NK-92 (cell line): ENCODE results near the gene DENND6B.

Source experiments
- DNase-seq: peaks from one replicate; lab custom pipeline; 2025; ENCODE audit not compliant: unreplicated experiment; lab: John Stamatoyannopoulos, UW

DENND6B gene

DNA sequence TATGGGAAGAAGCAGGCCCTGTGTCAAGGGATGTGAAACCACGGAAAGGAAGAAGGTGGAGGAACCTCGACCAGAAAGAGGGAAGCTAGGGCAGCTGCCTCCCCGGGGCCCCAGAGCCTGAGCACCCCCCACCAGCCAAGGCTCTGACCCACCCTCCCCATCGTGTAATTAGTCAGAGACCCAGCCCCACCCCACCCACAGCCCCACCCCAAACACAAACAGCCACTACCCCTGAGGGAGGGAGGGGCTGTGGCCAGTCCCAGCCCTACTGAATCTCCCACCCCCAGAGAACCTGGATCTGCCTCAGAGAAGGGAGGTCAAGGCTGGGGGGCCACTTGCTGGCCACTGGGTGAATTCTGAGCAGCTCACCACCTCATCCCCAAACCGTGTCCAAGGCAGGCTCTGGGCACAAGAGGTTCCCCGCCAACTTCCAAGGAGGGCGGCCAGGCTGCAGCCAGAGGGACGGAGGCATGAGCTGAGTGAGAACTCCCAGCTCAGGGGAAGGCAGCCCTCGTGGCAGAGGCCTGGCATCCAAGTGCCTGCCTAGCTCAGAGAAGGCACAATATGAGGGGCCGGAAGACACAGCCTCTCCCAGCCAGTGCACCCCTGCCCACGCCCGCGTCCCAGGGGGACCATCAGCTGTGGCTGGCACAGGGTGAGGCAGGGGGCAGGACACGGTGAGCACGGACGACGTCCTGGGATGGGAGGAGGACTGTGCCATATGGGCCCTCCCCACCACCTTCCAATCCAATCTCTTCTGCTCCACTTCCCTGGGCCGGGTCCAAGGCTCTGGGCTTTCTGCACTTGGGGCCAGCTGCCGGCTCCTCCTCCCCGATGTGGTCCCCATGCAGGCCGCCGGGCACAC is 22.1 kb downstream of the DENND6B start:
- no peak for DNase-seq

DNA sequence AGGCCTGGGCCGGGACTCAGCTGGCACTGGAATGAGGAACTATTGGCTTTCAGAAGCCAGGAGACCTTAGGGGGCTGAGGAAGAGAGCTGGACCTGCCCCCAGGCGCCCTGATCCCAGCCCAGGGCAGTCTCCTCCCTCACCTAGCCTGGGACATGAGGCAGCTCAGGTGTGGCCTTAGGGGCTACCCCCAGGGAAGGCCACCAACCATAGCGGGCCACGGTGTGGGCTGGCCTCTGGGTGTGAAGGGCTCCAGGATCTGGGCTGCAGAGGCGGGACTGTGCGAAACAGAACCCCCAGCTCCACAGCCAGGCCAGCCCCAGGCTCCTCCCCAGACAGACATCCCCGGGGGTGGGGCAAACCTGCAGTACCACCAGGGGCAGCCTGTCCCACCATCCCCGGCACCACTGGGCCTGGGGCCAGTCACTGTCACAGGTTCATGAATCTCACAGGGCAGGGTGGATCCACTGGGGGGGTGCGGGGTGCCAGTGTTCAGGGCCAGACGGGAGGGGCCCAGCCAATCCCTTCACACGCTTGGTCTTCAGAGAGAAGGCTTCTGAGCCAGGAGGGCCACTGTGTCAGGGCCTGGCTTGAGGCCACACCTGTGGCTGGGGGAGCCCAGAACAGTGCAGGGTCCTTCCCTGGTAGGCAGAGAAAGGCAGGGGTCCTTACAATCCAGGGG is 22.8 kb downstream of the DENND6B start:
- no peak for DNase-seq

DNA sequence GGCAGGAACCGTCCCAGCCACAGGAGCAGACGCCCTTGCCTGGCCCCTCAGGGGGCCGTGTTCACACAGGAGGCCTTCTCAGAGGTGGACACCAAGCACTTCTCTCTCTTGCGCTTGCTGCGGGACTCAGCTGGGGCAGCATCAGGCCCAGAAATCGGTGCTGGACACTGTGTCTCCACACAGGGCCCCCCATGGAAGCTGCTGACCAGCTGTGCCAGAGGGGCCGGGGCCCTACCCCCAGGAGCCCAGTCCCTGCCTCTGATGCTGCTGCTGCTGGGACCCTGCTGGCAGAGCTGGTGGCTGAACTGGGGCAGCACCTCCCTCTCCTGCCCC is 23.3 kb downstream of the DENND6B start:
- DNase-seq: no peak

GRCh38 chr22:50302564-50302963 is 24.2 kb downstream of the DENND6B start:
- DNase-seq: no peak

- DNase-seq: no peak
These were observed 24.7 kb downstream of the DENND6B start for GRCh38 chr22:50302041-50302541.

- DNase-seq: no peak
These were observed 25.2 kb downstream of the DENND6B start for GRCh38 chr22:50301581-50301991.

DNA sequence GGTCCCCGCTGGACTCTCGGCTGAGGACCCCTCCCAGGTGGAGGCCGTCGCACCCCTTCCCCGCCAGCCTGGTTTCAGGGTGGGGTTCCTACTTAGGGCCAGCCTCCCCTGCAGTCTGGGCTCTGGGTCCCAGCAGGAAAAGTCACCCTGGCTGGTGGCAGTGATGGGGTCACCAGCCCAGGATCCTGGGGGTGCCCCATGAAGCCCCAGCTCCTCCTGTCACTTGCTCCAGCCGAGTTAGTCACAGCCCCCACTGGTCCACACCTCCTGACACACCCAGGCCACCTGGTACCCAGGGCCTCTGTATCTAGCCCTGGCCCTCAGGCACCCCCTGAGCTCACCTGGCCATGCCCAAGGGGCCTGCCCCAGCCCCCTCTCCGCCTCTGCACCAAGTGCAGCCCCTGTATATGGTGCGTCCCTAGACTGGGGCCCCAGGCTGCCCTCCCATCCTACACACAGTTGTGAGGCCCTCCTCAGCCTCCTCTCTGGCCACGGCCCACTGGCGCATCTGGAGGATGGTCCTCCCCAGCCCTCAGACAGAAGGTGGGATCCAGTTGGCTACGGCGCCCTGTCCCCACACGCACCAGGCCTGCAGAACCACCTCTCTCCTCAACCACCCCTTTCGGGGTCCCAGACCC is 26.1 kb downstream of the DENND6B start:
- no peak for DNase-seq

GRCh38 chr22:50299785-50300619 is 26.8 kb downstream of the DENND6B start:
- no peak for DNase-seq

DNA sequence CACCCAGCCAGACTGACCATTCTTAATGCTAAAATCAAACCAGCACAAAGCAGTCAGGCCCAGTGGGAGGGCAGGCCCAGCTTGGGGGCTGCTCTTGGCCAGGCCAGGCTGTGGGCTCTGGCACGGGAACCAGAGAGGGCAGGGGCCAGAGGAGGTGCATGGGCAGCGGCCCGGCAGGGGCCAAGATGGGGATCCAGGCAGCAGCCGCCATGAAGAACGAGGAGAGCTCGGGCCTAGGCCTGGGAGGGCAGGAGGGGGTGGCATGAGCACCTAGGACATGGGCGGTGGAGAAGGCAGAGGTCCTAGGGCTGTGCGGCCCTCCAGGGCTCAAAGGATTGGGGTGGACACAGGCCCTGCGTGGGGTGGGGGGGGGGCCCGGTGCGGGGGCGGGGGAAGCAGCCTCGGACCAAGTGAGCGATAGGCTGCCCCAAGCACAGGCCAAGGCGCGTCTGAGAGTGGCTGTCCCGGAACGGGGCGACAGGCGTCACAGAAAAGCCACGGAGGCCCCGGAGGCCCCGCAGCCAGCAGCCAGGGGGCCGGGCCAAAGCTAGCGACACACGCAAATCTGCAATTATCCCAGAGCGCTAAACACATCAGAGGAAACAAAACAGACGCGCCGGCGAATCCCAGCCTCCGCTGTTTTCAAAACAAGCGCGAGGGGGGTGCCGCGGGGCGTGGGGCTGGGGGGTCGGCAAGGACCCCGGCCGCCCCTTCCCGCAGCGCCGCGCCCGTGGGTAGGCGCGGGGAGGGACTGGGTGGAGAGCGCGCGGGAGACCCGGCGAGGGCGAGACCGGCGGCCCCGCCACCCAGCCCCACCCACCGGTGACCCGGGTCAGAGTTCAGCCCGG is 27.7 kb downstream of the DENND6B start:
- DNase-seq: no peak

- no peak for DNase-seq
These were observed 28.6 kb downstream of the DENND6B start for GRCh38 chr22:50298266-50298637.

DNA sequence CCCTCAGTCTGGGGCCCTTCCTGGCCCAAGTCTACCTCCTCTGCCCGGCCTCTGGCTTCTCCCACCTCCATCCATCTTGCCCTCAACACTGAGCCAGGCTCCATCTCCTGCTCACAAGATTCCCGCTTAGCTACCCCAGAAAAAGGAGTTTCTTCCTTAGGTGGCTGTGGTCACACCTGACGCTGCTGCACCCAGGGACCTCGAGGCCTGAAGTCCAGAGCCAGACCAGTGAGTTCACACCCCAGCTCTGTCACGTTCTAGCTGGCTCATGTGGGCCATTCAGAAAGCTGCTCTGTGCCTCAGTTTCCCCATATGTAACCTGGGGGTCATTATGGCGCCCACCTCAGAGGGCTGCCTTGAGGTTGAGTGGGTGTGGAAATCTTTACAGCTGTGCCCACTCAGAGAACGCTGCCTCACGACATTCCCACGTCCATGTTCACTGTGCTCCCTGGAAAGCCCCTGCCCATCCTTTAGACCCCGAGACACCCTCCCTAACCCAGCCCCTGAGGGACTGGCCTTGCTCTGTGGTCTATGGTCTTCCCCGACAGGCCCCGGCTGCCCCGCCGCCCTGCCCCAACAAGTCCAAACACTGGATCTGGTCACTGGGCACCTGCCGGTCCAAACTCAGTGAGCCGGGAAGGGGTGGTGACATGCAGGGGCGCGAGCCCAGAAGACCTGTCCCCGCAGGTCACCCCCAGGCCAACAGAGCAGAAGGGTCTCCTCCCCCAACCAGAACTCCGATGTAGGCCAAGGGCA is 29.1 kb downstream of the DENND6B start:
- DNase-seq: no peak

GRCh38 chr22:50296658-50297490 is 29.9 kb downstream of the DENND6B start:
- DNase-seq: no peak

DNA sequence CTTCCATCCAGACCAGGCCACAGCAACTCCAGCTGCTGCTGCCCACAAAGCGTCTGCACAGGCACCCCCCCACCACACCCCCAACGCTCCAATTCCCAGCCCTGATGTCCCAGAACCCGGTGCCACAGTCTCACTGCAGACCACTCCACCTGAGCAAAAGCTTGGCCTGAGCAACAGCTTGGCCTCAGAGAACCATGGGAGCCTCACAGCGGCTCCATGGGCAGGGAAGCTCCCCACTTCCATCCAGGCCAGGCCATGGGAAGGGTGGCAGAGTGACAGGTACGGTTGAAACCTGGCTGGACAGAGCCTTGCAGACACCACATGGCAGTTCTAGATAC is 32.5 kb downstream of the DENND6B start:
- DNase-seq: no peak

- no peak for DNase-seq
These were observed 33.1 kb downstream of the DENND6B start for GRCh38 chr22:50293441-50294318.

GRCh38 chr22:50292643-50293440 is 34.0 kb downstream of the DENND6B start:
- no peak for DNase-seq

GRCh38 chr22:50289942-50290630 is 36.7 kb downstream of the DENND6B start:
- no peak for DNase-seq
